ENCODE measurements around the gene ASIC5. TPM values are rescaled to one million over a fixed set of nuclear protein-coding genes. Genes with fewer than 3 reads are reported as not detected.
A peak's percentile ranks its signal among the peaks of the same experiment; 100 is the strongest.

The ASIC5 gene
- total RNA-seq, 1 experiment from 2014 or later: not detected

- no peaks in the 10 kb centered on the region for H3K27me3 Mint-ChIP-seq (ENCODE audit: insufficient read depth, unreplicated experiment)
- CTCF ChIA-PET: no interaction called here
Measured at GRCh38 chr4:155795991-155796390, 70.1 kb downstream of the ASIC5 start.

GRCh38 chr4:155794589-155795236 lies 71.4 kb downstream of the ASIC5 start:
- CTCF ChIA-PET: no interaction called here

More at GRCh38 chr4:155795991-155796390, 70.1 kb downstream of the ASIC5 start:
- Mint-ChIP-seq H3K4me1 (ENCODE audit: low read depth, unreplicated experiment) (no peaks in the 10 kb centered on the region), H3K9me3 (ENCODE audit: unreplicated experiment) (no peaks in the 10 kb centered on the region), H3K4me3 (ENCODE audit: unreplicated experiment) (no peak overlapping the region), H3K36me3 (ENCODE audit: insufficient read depth, unreplicated experiment) (no peaks in the 10 kb centered on the region), H3K27ac (ENCODE audit: unreplicated experiment) (no peak overlapping the region)
- H3K4me3 ChIP-seq (ENCODE audit: low read depth, low read length): no peak overlapping the region
- no peaks in the 10 kb centered on the region for H3K27me3 ChIP-seq (replicated peaks; ENCODE audit: control insufficient read depth, insufficient read depth, low read length)
- POLR2A ChIA-PET: no interaction called here
- intact Hi-C loops (cut with micrococcal nuclease; ENCODE audit: unreplicated experiment): no loop called here
- no peaks in the 10 kb centered on the region for H3K36me3 ChIP-seq (ENCODE audit: control insufficient read depth, insufficient read depth, low read length)
- H3K9me3 ChIP-seq: no peaks in the 10 kb centered on the region
- BruUV-seq (replicated peaks): no TSS peak
- H3K4me1 ChIP-seq: no peaks in the 10 kb centered on the region
- peak; percentile 54 to 73 for TF ChIP-seq CTCF (IDR thresholded peaks at IDR 0.05; ENCODE audit: insufficient read depth in 1 of 2, low read depth in 1 of 2, low read length in 1 of 2, severe bottlenecking in 1 of 2, unreplicated experiment in 1 of 2)
- DNase-seq: peak in 1 of 2 experiments; percentile 26

DNA sequence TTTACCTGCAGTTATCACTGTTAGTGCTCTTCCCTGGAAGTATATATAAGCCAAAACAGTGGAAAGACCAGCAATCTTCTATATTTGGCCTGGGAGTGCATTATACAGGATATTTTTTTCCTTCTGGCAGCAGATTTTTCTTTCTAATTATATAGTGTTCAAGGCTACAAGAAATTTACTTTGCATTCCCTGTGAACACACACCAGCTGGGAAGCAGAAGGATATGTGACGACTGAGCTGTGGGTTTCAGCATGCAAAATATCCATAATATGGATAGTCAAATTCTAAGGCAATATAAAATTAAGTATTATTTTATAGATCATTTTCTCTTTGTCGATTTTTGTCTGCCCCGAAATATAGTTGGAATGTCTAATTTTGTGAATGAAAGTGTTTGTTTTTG lies 76.1 kb downstream of the ASIC5 start:
- Mint-ChIP-seq H3K27me3 (ENCODE audit: insufficient read depth, unreplicated experiment) (no peaks in the 10 kb centered on the region), H3K4me3 (ENCODE audit: unreplicated experiment) (no peak overlapping the region), H3K27ac (ENCODE audit: unreplicated experiment) (no peak overlapping the region), H3K36me3 (ENCODE audit: insufficient read depth, unreplicated experiment) (no peaks in the 10 kb centered on the region), H3K9me3 (ENCODE audit: unreplicated experiment) (no peaks in the 10 kb centered on the region), H3K4me1 (ENCODE audit: low read depth, unreplicated experiment) (no peaks in the 10 kb centered on the region)
- TF ChIP-seq CTCF (IDR thresholded peaks at IDR 0.05; ENCODE audit: insufficient read depth in 1 of 2, low read depth in 1 of 2, low read length in 1 of 2, severe bottlenecking in 1 of 2, unreplicated experiment in 1 of 2): no peak
- intact Hi-C loops (cut with micrococcal nuclease; ENCODE audit: unreplicated experiment): loop anchor here (5.0 to 10.0 kb wide), 3 partner anchors 93 to 805 kb away; no protein-coding TSS in a partner anchor
- BruUV-seq (replicated peaks): no TSS peak
- Histone ChIP-seq H3K36me3 (ENCODE audit: control insufficient read depth, insufficient read depth, low read length) (no peaks in the 10 kb centered on the region), H3K4me1 (no peaks in the 10 kb centered on the region; the same call in 1 of the 2 replicates), H3K9me3 (no peaks in the 10 kb centered on the region), H3K4me3 (ENCODE audit: low read depth, low read length) (no peak overlapping the region), H3K27me3 (replicated peaks; ENCODE audit: control insufficient read depth, insufficient read depth, low read length) (no peaks in the 10 kb centered on the region)
- CTCF ChIA-PET: no interaction called here
- DNase-seq: no peak
- POLR2A ChIA-PET: no interaction called here

More at GRCh38 chr4:155794589-155795236, 71.4 kb downstream of the ASIC5 start:
- no peak overlapping the region for H3K27ac Mint-ChIP-seq (ENCODE audit: unreplicated experiment)
- TF ChIP-seq CTCF (IDR thresholded peaks at IDR 0.05; ENCODE audit: insufficient read depth in 1 of 2, low read depth in 1 of 2, low read length in 1 of 2, severe bottlenecking in 1 of 2, unreplicated experiment in 1 of 2): no peak
- H3K27me3 Mint-ChIP-seq (ENCODE audit: insufficient read depth, unreplicated experiment): no peaks in the 10 kb centered on the region
- DNase-seq: no peak
- Histone ChIP-seq H3K27me3 (replicated peaks; ENCODE audit: control insufficient read depth, insufficient read depth, low read length) (no peaks in the 10 kb centered on the region), H3K4me3 (ENCODE audit: low read depth, low read length) (no peak overlapping the region), H3K9me3 (no peaks in the 10 kb centered on the region), H3K36me3 (ENCODE audit: control insufficient read depth, insufficient read depth, low read length) (no peaks in the 10 kb centered on the region), H3K4me1 (no peaks in the 10 kb centered on the region)
- BruUV-seq (replicated peaks): no TSS peak
- H3K4me1 Mint-ChIP-seq (ENCODE audit: low read depth, unreplicated experiment): no peaks in the 10 kb centered on the region
- POLR2A ChIA-PET: no interaction called here
- no peak overlapping the region for H3K4me3 Mint-ChIP-seq (ENCODE audit: unreplicated experiment)
- no peaks in the 10 kb centered on the region for H3K36me3 Mint-ChIP-seq (ENCODE audit: insufficient read depth, unreplicated experiment)
- no peaks in the 10 kb centered on the region for H3K9me3 Mint-ChIP-seq (ENCODE audit: unreplicated experiment)
- intact Hi-C loops (cut with micrococcal nuclease; ENCODE audit: unreplicated experiment): no loop called here

Data from Caco-2 (cell line).